ENCODE data around the gene GCHFR. TPM values are rescaled to one million over a fixed set of nuclear protein-coding genes. Genes with fewer than 3 reads are reported as not detected.

Gene GCHFR
- total RNA-seq, 4 donors from 2014 or later = 22.5 to 58.5 (median 46.5) TPM

DNA sequence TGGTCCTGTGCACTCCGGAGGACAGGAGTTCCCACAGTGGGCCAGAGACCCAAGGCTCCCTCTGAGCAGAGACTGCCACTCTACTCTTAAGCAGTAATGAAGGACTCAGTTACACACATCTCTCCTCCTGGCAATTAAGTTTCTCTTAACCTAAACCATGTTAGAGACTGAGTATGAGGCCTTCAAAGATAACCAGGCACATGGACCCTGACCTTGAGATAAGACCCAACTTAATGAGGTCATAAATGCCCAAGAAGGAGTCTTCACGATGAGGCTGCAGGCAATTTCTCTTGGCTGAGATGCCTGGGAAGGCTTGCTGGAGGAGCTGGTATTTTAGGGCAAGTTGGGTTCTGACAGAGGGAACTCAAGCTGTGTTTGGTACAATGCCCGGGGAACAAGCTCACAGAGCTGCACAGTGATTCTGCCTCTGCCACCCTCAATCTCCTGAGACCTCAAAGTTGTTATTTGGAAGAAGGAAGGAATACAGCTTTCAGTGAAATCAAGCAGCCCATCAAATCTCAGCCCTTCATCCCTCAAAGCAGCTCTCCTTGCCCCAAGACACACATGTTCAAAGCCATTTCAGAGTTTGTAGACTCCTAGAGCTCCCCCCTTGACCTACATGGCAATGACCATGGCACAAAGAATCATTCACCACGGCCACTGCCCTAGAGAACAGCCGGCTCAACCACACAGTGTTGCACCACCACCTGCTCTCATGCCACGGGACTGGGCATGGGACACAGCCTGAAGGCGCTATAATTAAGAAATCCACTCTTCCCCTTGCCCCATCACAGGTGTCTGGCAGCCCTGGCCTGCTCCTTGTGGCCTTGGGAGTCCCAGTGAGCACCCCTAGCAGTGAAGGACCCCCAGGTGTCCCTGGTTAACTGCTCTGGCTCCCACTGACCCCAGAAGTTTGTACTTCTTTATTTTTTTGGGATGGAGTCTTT, 15.9 kb upstream of the GCHFR start:
- TF ChIP-seq POLR2AphosphoS5 (IDR thresholded peaks at IDR 0.05) = no peak
- no peak for TF ChIP-seq POLR2A (IDR thresholded peaks at IDR 0.05)
- TF ChIP-seq CTCF (IDR thresholded peaks at IDR 0.05) = no peak
- no peak for TF ChIP-seq EP300 (IDR thresholded peaks at IDR 0.05; ENCODE audit: low read depth)
- Histone ChIP-seq H3K27ac (no peak overlapping the region), H3K4me1 (peaks cover 0 to 5% (median 2%) of the 10 kb centered on the region in 4 donors), H3K4me3 (no peak overlapping the region), H3K9me3 (no peaks in the 10 kb centered on the region), H3K36me3 (peaks cover 0 to 39% (median 16%) of the 10 kb centered on the region in 4 donors), H3K27me3 (no peaks in the 10 kb centered on the region)
- intact Hi-C loops (cut with DNase I; ENCODE audit: low total_unique reads) = no loop called here
- in situ Hi-C loops (cut with MboI; ENCODE audit: low pct_ligation_motif_present in 1 of 4, low pct_unique_long_range_greater_than_20kb in 1 of 4, low sequenced_read_pairs in 3 of 4) = no loop called here
- no peak for DNase-seq
- WGBS, 2 donors (ENCODE audit: low coverage in 1 of 2) = 65% methylated on average over 7 of the region's 7 CpGs; no CpG with 5 or more reads in 1 of the 2 donors

GRCh38 chr15:40749151-40749630, 14.7 kb upstream of the GCHFR start:
- Histone ChIP-seq H3K4me3 (no peak overlapping the region), H3K27me3 (no peaks in the 10 kb centered on the region), H3K27ac (no peak overlapping the region), H3K4me1 (peaks cover 0 to 17% (median 9%) of the 10 kb centered on the region in 4 donors), H3K36me3 (peaks cover 0 to 33% (median 13%) of the 10 kb centered on the region in 4 donors), H3K9me3 (no peaks in the 10 kb centered on the region)
- WGBS, 2 donors (ENCODE audit: low coverage in 1 of 2) = 97% methylated on average over 4 of the region's 4 CpGs; no CpG with 5 or more reads in 1 of the 2 donors
- TF ChIP-seq CTCF (IDR thresholded peaks at IDR 0.05) (no peak), POLR2AphosphoS5 (IDR thresholded peaks at IDR 0.05) (no peak), POLR2A (IDR thresholded peaks at IDR 0.05) (no peak), EP300 (IDR thresholded peaks at IDR 0.05; ENCODE audit: low read depth) (no peak)
- DNase-seq = no peak
- in situ Hi-C loops (cut with MboI; ENCODE audit: low pct_ligation_motif_present in 1 of 4, low pct_unique_long_range_greater_than_20kb in 1 of 4, low sequenced_read_pairs in 3 of 4) (no loop called here), intact Hi-C loops (cut with DNase I; ENCODE audit: low total_unique reads) (no loop called here)

DNA sequence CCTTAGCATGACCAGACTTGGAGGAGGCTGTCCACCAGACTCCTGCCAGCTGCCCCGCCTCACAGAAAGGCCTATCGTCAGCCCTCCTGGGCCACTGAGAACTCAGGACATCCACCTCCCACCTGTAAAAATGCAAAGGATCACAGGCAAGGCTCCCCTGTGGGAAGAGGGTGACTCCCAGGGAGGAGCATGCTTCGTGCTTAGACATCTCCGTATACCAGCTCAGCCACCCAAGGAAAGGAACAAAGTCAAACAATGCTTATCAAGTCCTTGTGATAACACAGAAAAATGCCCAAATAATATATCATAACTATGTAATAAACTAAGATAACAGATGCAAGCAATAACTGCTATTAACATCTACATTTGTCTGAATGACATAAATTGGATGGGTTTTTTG, 13.0 kb upstream of the GCHFR start:
- H3K4me1 ChIP-seq = peaks cover 0 to 23% (median 12%) of the 10 kb centered on the region in 4 donors
- H3K36me3 ChIP-seq = peaks cover 0 to 26% (median 10%) of the 10 kb centered on the region in 4 donors
- no peaks in the 10 kb centered on the region for H3K27me3 ChIP-seq
- H3K9me3 ChIP-seq = no peaks in the 10 kb centered on the region
- in situ Hi-C loops (cut with MboI; ENCODE audit: low pct_ligation_motif_present in 1 of 4, low pct_unique_long_range_greater_than_20kb in 1 of 4, low sequenced_read_pairs in 3 of 4) (loop anchor here in 1 of 4 donors (25.0 kb wide), 1 partner anchor 164 kb away; the partner anchor contains the start of gene KNL1), intact Hi-C loops (cut with DNase I; ENCODE audit: low total_unique reads) (no loop called here)
- no peak for DNase-seq
- 85 to 96% methylated on average over 3 to 4 of the region's 4 CpGs for WGBS, 2 donors (ENCODE audit: low coverage in 1 of 2)
- TF ChIP-seq EP300 (IDR thresholded peaks at IDR 0.05; ENCODE audit: low read depth) (no peak), POLR2AphosphoS5 (IDR thresholded peaks at IDR 0.05) (no peak), CTCF (IDR thresholded peaks at IDR 0.05) (no peak), POLR2A (IDR thresholded peaks at IDR 0.05) (no peak)
- no peak overlapping the region for H3K27ac ChIP-seq
- no peak overlapping the region for H3K4me3 ChIP-seq

GRCh38 chr15:40751745-40752144, 12.1 kb upstream of the GCHFR start:
- TF ChIP-seq POLR2AphosphoS5 (IDR thresholded peaks at IDR 0.05) (no peak), EP300 (IDR thresholded peaks at IDR 0.05; ENCODE audit: low read depth) (no peak), POLR2A (IDR thresholded peaks at IDR 0.05) (no peak)
- H3K9me3 ChIP-seq = no peaks in the 10 kb centered on the region
- intact Hi-C loops (cut with DNase I; ENCODE audit: low total_unique reads) (no loop called here), in situ Hi-C loops (cut with MboI; ENCODE audit: low pct_ligation_motif_present in 1 of 4, low pct_unique_long_range_greater_than_20kb in 1 of 4, low sequenced_read_pairs in 3 of 4) (loop anchor here in 1 of 4 donors (25.0 kb wide), 1 partner anchor 164 kb away; the partner anchor contains the start of gene KNL1)
- no peaks in the 10 kb centered on the region for H3K27me3 ChIP-seq
- DNase-seq = no peak
- no peak overlapping the region for H3K4me3 ChIP-seq
- H3K4me1 ChIP-seq = peaks cover 0 to 24% (median 12%) of the 10 kb centered on the region in 4 donors
- no peak overlapping the region for H3K27ac ChIP-seq
- peaks cover 0 to 26% (median 10%) of the 10 kb centered on the region in 4 donors for H3K36me3 ChIP-seq
- WGBS, 2 donors (ENCODE audit: low coverage in 1 of 2) = 93 to 96% methylated on average over 3 to 12 of the region's 12 CpGs

Measured in transverse colon (tissue), 4 donors.